H1 (cell line): ENCODE data around the gene IQCM. TPM values are rescaled to one million over a fixed set of nuclear protein-coding genes. Genes with fewer than 3 reads are reported as not detected.

ENCODE experiments used
- CTCF ChIA-PET: fragments of 300-600 bp; sonication (Branson Sonifier 250); formaldehyde crosslinking; loops from one replicate; lab custom pipeline; 2021; ENCODE audit not compliant: partially characterized antibody; lab: Charles Lee
- POLR2A ChIA-PET: fragments of 300-600 bp; sonication (Branson Sonifier 250); formaldehyde crosslinking; loops from one replicate; lab custom pipeline; 2021; ENCODE audit warnings: inconsistent platforms; ENCODE audit not compliant: partially characterized antibody; lab: Charles Lee
- DNase-seq, 2 experiments: peaks; one replicate each; pipeline versions ENCODE4 v3.0.0 to v3.0.0-alpha.2; 2010 to 2022; ENCODE audit warnings: low spot score in 2 of 2, low read depth in 1 of 2, mixed read lengths in 1 of 2
- FAIRE-seq: peaks from 2 replicates; lab custom pipeline; 2011; peaks lifted over from hg19 to GRCh38; lab: Jason Lieb, UNC
- H2AFZ ChIP-seq: 2 replicates; pipeline ENCODE4 v1.8.1; 2012; ENCODE audit warnings: low read length, inconsistent platforms
- H2AK5ac ChIP-seq: 2 replicates; pipeline ENCODE4 v1.6.1; 2013; ENCODE audit warnings: low read depth, low read length
- H2BK120ac ChIP-seq: replicated peaks from 2 replicates; pipeline ENCODE3; 2013; ENCODE audit warnings: low read depth, low read length, inconsistent platforms
- H2BK12ac ChIP-seq: 2 replicates; pipeline ENCODE4 v1.6.1; 2013; ENCODE audit warnings: low read depth, low read length
- H2BK15ac ChIP-seq: 2 replicates; pipeline ENCODE4 v1.6.1; 2013; ENCODE audit warnings: low read length
- H2BK20ac ChIP-seq: 2 replicates; pipeline ENCODE4 v1.6.1; 2013; ENCODE audit warnings: low read length
- H2BK5ac ChIP-seq: 2 replicates; pipeline ENCODE4 v1.6.1; 2013; ENCODE audit warnings: low read depth, low read length
- H3K14ac ChIP-seq: 2 replicates; pipeline ENCODE4 v1.6.1; 2013; ENCODE audit warnings: inconsistent platforms; ENCODE audit not compliant: insufficient read length
- H3K18ac ChIP-seq: 2 replicates; pipeline ENCODE4 v1.6.1; 2013; ENCODE audit warnings: low read length; ENCODE audit errors: extremely low read depth
- H3K23ac ChIP-seq: 2 replicates; pipeline ENCODE4 v1.6.1; 2013; ENCODE audit warnings: inconsistent platforms; ENCODE audit not compliant: insufficient read length
- H3K23me2 ChIP-seq: 2 replicates; pipeline ENCODE4 v1.6.1; 2013; ENCODE audit warnings: low read depth, low read length
- H3K27ac ChIP-seq: 2 replicates; pipeline ENCODE4 v1.6.1; 2011; ENCODE audit warnings: low read depth, low read length, inconsistent platforms
- H3K27me3 ChIP-seq, 4 experiments: replicated peaks in 1 of 4; 1 replicate in 1 of 4; 2 replicates in 3 of 4; pipeline versions ENCODE4 v1.6.1 to v1.8.1; 2011 to 2013; ENCODE audit warnings: low read length in 3 of 4, mild to moderate bottlenecking in 3 of 4, inconsistent platforms in 2 of 4, mixed read lengths in 2 of 4, moderate library complexity in 1 of 4; ENCODE audit not compliant: control insufficient read depth in 3 of 4, insufficient read depth in 3 of 4; ENCODE audit errors: extremely low read depth in 1 of 4
- H3K36me3 ChIP-seq, 4 experiments: 2 replicates each; pipeline versions ENCODE4 v1.6.1 to v1.8.1; 2011 to 2013; ENCODE audit warnings: mild to moderate bottlenecking in 4 of 4, low read length in 3 of 4, moderate library complexity in 2 of 4, control low read depth in 1 of 4, inconsistent platforms in 1 of 4; ENCODE audit not compliant: insufficient read depth in 4 of 4, control insufficient read depth in 2 of 4
- H3K4ac ChIP-seq: replicated peaks from 2 replicates; pipeline ENCODE3; 2013; ENCODE audit warnings: low read length, low read depth, mixed read lengths, inconsistent platforms; ENCODE audit not compliant: insufficient read length
- H3K4me1 ChIP-seq, 4 experiments: replicated peaks in 1 of 4; 1 replicate in 1 of 4; 2 replicates in 3 of 4; pipeline versions ENCODE4 v1.6.1 to v1.8.1; 2011 to 2013; ENCODE audit warnings: low read length in 3 of 4, inconsistent platforms in 2 of 4, mixed read lengths in 1 of 4; ENCODE audit not compliant: insufficient read depth in 4 of 4, control insufficient read depth in 3 of 4
- H3K4me2 ChIP-seq, 2 experiments: 2 replicates each; pipeline versions ENCODE4 v1.6.1 to v1.8.1; 2011 to 2013; ENCODE audit warnings: low read depth in 2 of 2, low read length in 2 of 2, control low read depth in 1 of 2, inconsistent platforms in 1 of 2, mild to moderate bottlenecking in 1 of 2; ENCODE audit not compliant: insufficient read depth in 1 of 2
- H3K4me3 ChIP-seq, 4 experiments: fragments of 200-600, 300-600 bp in 1 of 4; sonication (generic), shearing (Covaris generic), sonication (Bioruptor Twin) in 1 of 4; 2 replicates each; pipeline versions ENCODE4 v1.5.1 to v1.8.1; 2011 to 2016; ENCODE audit warnings: low read length in 4 of 4, low read depth in 3 of 4, control low read depth in 2 of 4, inconsistent platforms in 2 of 4, mild to moderate bottlenecking in 2 of 4, mixed read lengths in 1 of 4, moderate library complexity in 1 of 4; ENCODE audit not compliant: insufficient read depth in 2 of 4; ENCODE audit errors: extremely low read depth in 1 of 4
- H3K56ac ChIP-seq: replicated peaks from 2 replicates; pipeline ENCODE3; 2013; ENCODE audit warnings: low read depth, mild to moderate bottlenecking, mixed read lengths, low read length, inconsistent platforms; ENCODE audit not compliant: insufficient read length
- H3K79me1 ChIP-seq: 2 replicates; pipeline ENCODE4 v1.6.1; 2013; ENCODE audit warnings: low read depth, low read length, control low read depth
- H3K79me2 ChIP-seq, 2 experiments: 2 replicates each; pipeline versions ENCODE4 v1.6.1 to v1.8.1; 2012 to 2013; ENCODE audit warnings: low read length in 2 of 2, mild to moderate bottlenecking in 2 of 2, inconsistent platforms in 1 of 2; ENCODE audit not compliant: insufficient read depth in 2 of 2, control insufficient read depth in 1 of 2
- H3K9ac ChIP-seq, 4 experiments: replicated peaks in 1 of 4; 1 replicate in 1 of 4; 2 replicates in 3 of 4; pipeline versions ENCODE4 v1.6.1 to v1.8.1; 2011 to 2013; ENCODE audit warnings: low read depth in 3 of 4, low read length in 3 of 4, control low read depth in 2 of 4, mild to moderate bottlenecking in 2 of 4, moderate library complexity in 2 of 4, inconsistent platforms in 1 of 4; ENCODE audit errors: extremely low read depth in 1 of 4
- H3K9me3 ChIP-seq, 2 experiments: 2 replicates each; pipeline versions ENCODE4 v1.6.1 to v1.8.1; 2012 to 2013; ENCODE audit warnings: mild to moderate bottlenecking in 2 of 2, moderate library complexity in 2 of 2, control low read depth in 1 of 2, inconsistent platforms in 1 of 2, low read depth in 1 of 2, low read length in 1 of 2, mixed read lengths in 1 of 2; ENCODE audit not compliant: insufficient read depth in 2 of 2
- H4K20me1 ChIP-seq, 2 experiments: replicated peaks in 1 of 2; 2 replicates each; pipeline versions ENCODE3 to v1.8.1; 2011 to 2013; ENCODE audit warnings: inconsistent platforms in 2 of 2, low read length in 2 of 2, mild to moderate bottlenecking in 1 of 2; ENCODE audit not compliant: insufficient read depth in 2 of 2, control insufficient read depth in 1 of 2
- H4K5ac ChIP-seq: 2 replicates; pipeline ENCODE4 v1.6.1; 2013; ENCODE audit warnings: low read length, low read depth, mixed read lengths, inconsistent platforms; ENCODE audit not compliant: insufficient read length
- H4K8ac ChIP-seq: 2 replicates; pipeline ENCODE4 v1.8.0; 2013; ENCODE audit warnings: mild to moderate bottlenecking, moderate library complexity, low read length, inconsistent platforms; ENCODE audit not compliant: insufficient read depth; ENCODE audit errors: extremely low read depth
- H4K91ac ChIP-seq: replicated peaks from 2 replicates; pipeline ENCODE3; 2013; ENCODE audit warnings: low read length, mixed read lengths, inconsistent platforms; ENCODE audit not compliant: insufficient read length
- ATF2 ChIP-seq: IDR thresholded peaks from 2 replicates; pipeline ENCODE4 v1.6.1; 2012; ENCODE audit warnings: low read length, inconsistent platforms
- ATF3 ChIP-seq: IDR thresholded peaks from 2 replicates; pipeline ENCODE4 v1.6.1; 2011; ENCODE audit warnings: low read depth, mild to moderate bottlenecking, low read length; ENCODE audit not compliant: insufficient read depth
- CBX5 ChIP-seq: fragments of 300-800, 300-1000 bp; sonication (generic); IDR thresholded peaks from 2 replicates; pipeline ENCODE4 v1.7.1; 2016; ENCODE audit warnings: antibody characterized with exemption, low read length, low read depth
- CBX8 ChIP-seq: fragments of 300-800, 300-1000 bp; sonication (generic); IDR thresholded peaks from 2 replicates; pipeline ENCODE4 v1.7.1; 2016; ENCODE audit warnings: low read depth, low read length, borderline replicate concordance
- EZH2 ChIP-seq: fragments of 200-600 bp; sonication (generic); IDR thresholded peaks from 2 replicates; pipeline ENCODE4 v1.7.1; 2012; ENCODE audit warnings: low read depth, mild to moderate bottlenecking, moderate library complexity, low read length, inconsistent platforms; ENCODE audit not compliant: severe bottlenecking
- POLR2AphosphoS5 ChIP-seq: IDR thresholded peaks from 2 replicates; pipeline ENCODE4 v1.6.1; 2011; ENCODE audit warnings: low read depth, low read length
- POU5F1 ChIP-seq: IDR thresholded peaks from 2 replicates; pipeline ENCODE4 v1.6.1; 2011; ENCODE audit warnings: low read depth, mild to moderate bottlenecking, low read length, moderate library complexity
- RFX5 ChIP-seq: IDR thresholded peaks from 2 replicates; pipeline ENCODE4 v1.6.1; 2011; ENCODE audit warnings: low read depth, low read length, improper control_type of control experiment, borderline replicate concordance
- TEAD4 ChIP-seq: IDR thresholded peaks from 2 replicates; pipeline ENCODE4 v1.6.1; 2012; ENCODE audit warnings: low read depth, low read length, inconsistent platforms, mixed read lengths
- WGBS, 2 experiments: shearing (Covaris generic) in 1 of 2; methylation state at CpG; one replicate each; pipeline versions ENCODE4 v1.1.6 to v1.1.7; 2013 to 2015; ENCODE audit warnings: low lambda C conversion rate in 2 of 2, mixed read lengths in 2 of 2, inconsistent platforms in 1 of 2, low coverage in 1 of 2, missing lambda C conversion rate in 1 of 2; ENCODE audit not compliant: insufficient replicate concordance in 2 of 2, insufficient coverage in 1 of 2, insufficient read length in 1 of 2; ENCODE audit errors: extremely low coverage in 1 of 2, missing lambda C conversion rate in 1 of 2; 5-methylcytosine and 5-hydroxymethylcytosine counted together
- polyA plus RNA-seq, 7 experiments: library from polyadenylated mRNA; depleted of rRNA in 3 of 7; stranded (reverse) in 5 of 7; unstranded in 2 of 7; fragments of >200 nt in 5 of 7; fragments of 200-250 nt in 2 of 7; gene quantifications; 1 replicate in 5 of 7; 2 replicates in 1 of 7; 4 replicates in 1 of 7; pipeline versions ENCODE4 v1.2.1 to v1.2.3, GENCODE V29; 2011 to 2013; ENCODE audit warnings: missing spikeins in 2 of 7, mixed read lengths in 2 of 7
- total RNA-seq: library from RNA; stranded (reverse); fragmentation: NEBNext Ultra II Directional; extraction: Animal tissue kit (Norgen Biotek cat#: 25700); gene quantifications from 2 replicates; pipeline ENCODE4 v1.2.1, GENCODE V29; 2021

Gene IQCM
- total and polyA plus RNA-seq, 2 of the 8 experiments (the other 6 are each of a cell fraction or from before 2014, with no cell fraction given): not detected

- no peak overlapping the region for H4K91ac ChIP-seq
- ChIA-PET CTCF (interaction anchor here (0.6 kb wide), 1 partner anchor 9 kb away, joined by 3 read pairs; no protein-coding TSS in a partner anchor), POLR2A (no interaction called here)
- FAIRE-seq: no peak
- H3K4ac ChIP-seq: no peak overlapping the region
- H4K20me1 ChIP-seq: no peaks in the 10 kb centered on the region
- no peak overlapping the region for H2BK5ac ChIP-seq
- no peaks in the 10 kb centered on the region for H3K9me3 ChIP-seq
- no peak for DNase-seq
- no peaks in the 10 kb centered on the region for H3K27me3 ChIP-seq
- H4K5ac ChIP-seq: no peak overlapping the region
- no peaks in the 10 kb centered on the region for H3K79me2 ChIP-seq
- no peak overlapping the region for H3K23ac ChIP-seq
- 65% methylated on average over 3 of the region's 3 CpGs; no CpG with 5 or more reads in 1 of the 2 experiments for WGBS, 2 experiments
- no peaks in the 10 kb centered on the region for H3K23me2 ChIP-seq
- H3K9ac ChIP-seq: no peak overlapping the region
- H3K4me1 ChIP-seq: peaks cover 0 to 2% (median 0%) of the 10 kb centered on the region in 4 experiments; a peak in 1 of 7 replicates
- H3K79me1 ChIP-seq: no peaks in the 10 kb centered on the region
- H3K4me3 ChIP-seq: no peak overlapping the region
- H3K4me2 ChIP-seq: no peak overlapping the region
- H2BK12ac ChIP-seq: no peak overlapping the region
- H2BK120ac ChIP-seq: no peak overlapping the region
- H2BK20ac ChIP-seq: no peak overlapping the region
- H4K8ac ChIP-seq: no peak overlapping the region
- H3K18ac ChIP-seq: no peak overlapping the region
- H3K56ac ChIP-seq: no peak overlapping the region
- no peak overlapping the region for H2AK5ac ChIP-seq
- H3K36me3 ChIP-seq: no peaks in the 10 kb centered on the region
- H2BK15ac ChIP-seq: no peak overlapping the region
- no peak overlapping the region for H3K14ac ChIP-seq
- no peak overlapping the region for H3K27ac ChIP-seq
- no peak overlapping the region for H2AFZ ChIP-seq
- TF ChIP-seq EZH2 (no peak), RFX5 (no peak), CBX5 (no peak), ATF3 (no peak), TEAD4 (no peak), CBX8 (no peak), POLR2AphosphoS5 (no peak), POU5F1 (no peak), ATF2 (no peak)
Observed at GRCh38 chr4:149713031-149713430, 102.6 kb downstream of the IQCM start.
